Ammon's horn (tissue), 1 donor: Measurements from ENCODE around the gene PRRT1.

ENCODE experiments used
- DNase-seq: peaks from one replicate; pipeline ENCODE4 v3.0.0-alpha.2; 2016; ENCODE audit warnings: low spot score

PRRT1 gene

GRCh38 chr6:32174416-32174815, 22.7 kb upstream of the PRRT1 start:
- DNase-seq = no peak

GRCh38 chr6:32173051-32173727, 21.4 kb upstream of the PRRT1 start:
- no peak for DNase-seq

- no peak for DNase-seq
Observed at GRCh38 chr6:32171234-32171633, 19.5 kb upstream of the PRRT1 start.

GRCh38 chr6:32170294-32170693, 18.6 kb upstream of the PRRT1 start:
- DNase-seq = no peak

GRCh38 chr6:32168807-32169591, 17.3 kb upstream of the PRRT1 start:
- no peak for DNase-seq

- no peak for DNase-seq
Observed at GRCh38 chr6:32168350-32168749, 16.6 kb upstream of the PRRT1 start.

GRCh38 chr6:32167761-32168262, 16.1 kb upstream of the PRRT1 start:
- no peak for DNase-seq

GRCh38 chr6:32167154-32167760, 15.5 kb upstream of the PRRT1 start:
- DNase-seq = no peak

GRCh38 chr6:32166411-32167061, 14.8 kb upstream of the PRRT1 start:
- DNase-seq = no peak

GRCh38 chr6:32164295-32164694, 12.6 kb upstream of the PRRT1 start, which contains the start of gene EGFL8:
Gene EGFL8, plus strand, starts transcription at chr6:32164595. Its CDS starts 1,571 bp downstream, at chr6:32166166.
- no peak for DNase-seq

GRCh38 chr6:32163559-32164258, 12.0 kb upstream of the PRRT1 start:
- peak; percentile 58 for DNase-seq

GRCh38 chr6:32158052-32158451, 6.3 kb upstream of the PRRT1 start:
- DNase-seq = no peak

- DNase-seq = no peak
Observed at GRCh38 chr6:32156891-32157290, 5.2 kb upstream of the PRRT1 start.

GRCh38 chr6:32154514-32155161, 2.9 kb upstream of the PRRT1 start:
- peak; percentile 70 for DNase-seq

GRCh38 chr6:32153564-32154513, 2.1 kb upstream of the PRRT1 start, which contains the start of gene PPT2:
Gene PPT2, plus strand, starts transcription at chr6:32154141. Its CDS starts 454 bp downstream, at chr6:32154595.
- peak; percentile 95 for DNase-seq

GRCh38 chr6:32152769-32153563, 1.2 kb upstream of the PRRT1 start:
- DNase-seq = no peak

GRCh38 chr6:32151181-32151862, 417 bp downstream of the PRRT1 start:
- DNase-seq = no peak
